ACHN (cell line): ENCODE results near the gene CHRM1.

Experiments used
- DNase-seq: peaks from one replicate; pipeline ENCODE4 v3.0.0-alpha.2; 2015
- in situ Hi-C: cut with HindIII; loops from 2 replicates; pipeline ENCODE4 v1.10.0; 2017; ENCODE audit warnings: low sequenced_read_pairs, low pct_ligation_motif_present, low pct_unique_long_range_greater_than_20kb

Gene CHRM1

DNA sequence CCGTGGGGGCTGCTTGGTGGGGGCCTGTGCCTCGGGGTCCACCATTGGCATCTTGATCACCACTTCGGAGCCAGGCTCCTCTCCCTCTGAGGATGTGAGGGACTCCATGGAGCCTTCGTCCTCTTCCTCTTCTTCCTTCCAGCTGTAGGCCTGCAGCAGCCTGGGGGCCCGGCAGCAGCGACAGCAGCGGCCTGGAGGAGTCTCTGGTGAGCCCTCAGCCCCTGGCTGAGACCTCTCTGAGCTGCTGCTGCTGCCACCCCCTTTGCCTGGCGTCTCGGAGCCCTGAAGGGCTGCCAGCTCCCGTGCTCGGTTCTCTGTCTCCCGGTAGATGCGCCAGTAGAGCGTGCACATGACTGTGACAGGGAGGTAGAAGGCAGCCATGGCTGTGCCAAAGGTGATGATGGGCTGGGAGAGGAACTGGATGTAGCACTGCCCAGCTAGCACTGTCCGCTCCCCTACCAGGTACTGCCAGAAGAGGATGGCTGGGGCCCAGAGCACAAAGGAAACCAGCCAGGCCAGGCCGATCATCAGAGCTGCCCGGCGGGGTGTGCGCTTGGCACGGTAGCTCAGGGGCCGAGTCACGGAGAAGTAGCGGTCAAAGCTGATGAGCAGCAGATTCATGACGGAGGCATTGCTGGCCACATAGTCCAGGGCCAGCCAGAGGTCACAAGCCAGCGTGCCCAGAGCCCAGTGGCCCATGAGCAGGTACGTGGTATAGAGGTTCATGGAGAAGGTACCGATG lies 10.9 kb downstream of the CHRM1 start:
- in situ Hi-C loops = no loop called here
- DNase-seq = no peak

DNA sequence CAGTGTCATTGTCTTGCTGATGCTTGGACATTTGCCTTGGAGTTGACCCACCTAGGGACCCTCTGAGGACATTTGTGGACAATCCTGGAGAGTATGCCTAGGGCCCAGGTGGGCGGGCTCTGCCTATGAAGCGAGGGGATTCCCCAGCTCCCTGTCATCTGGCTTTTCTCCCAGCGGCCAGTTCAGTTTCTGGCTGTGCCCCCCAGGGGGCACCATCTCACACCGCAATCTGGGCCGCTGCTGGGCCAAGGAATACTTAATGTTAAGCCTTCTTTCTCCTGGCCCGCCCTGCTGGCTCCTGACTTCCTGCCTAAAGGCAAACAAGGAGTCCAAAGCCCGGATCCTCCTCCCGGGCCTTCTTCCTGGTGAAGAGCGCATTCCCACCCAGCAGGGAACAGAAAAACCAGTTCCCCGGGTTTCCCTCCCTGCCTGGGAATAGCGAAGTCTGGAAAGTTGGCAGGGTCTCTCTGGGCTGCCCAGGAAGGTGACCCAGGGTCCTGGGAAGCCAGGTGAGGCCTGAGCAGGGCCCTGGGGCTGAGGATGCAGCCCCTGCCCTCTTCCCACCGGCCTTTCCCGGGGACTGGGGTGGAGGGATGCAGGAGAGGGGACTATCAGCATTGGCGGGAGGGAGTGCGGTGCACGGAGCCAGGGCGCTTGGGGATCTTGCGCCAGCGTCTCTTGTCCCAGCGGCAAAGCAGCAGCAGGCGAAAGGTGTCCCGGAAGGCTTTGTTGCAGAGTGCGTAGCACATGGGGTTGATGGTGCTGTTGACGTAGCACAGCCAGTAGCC lies 11.9 kb downstream of the CHRM1 start:
- DNase-seq = peak; percentile 58
- in situ Hi-C loops = no loop called here

DNA sequence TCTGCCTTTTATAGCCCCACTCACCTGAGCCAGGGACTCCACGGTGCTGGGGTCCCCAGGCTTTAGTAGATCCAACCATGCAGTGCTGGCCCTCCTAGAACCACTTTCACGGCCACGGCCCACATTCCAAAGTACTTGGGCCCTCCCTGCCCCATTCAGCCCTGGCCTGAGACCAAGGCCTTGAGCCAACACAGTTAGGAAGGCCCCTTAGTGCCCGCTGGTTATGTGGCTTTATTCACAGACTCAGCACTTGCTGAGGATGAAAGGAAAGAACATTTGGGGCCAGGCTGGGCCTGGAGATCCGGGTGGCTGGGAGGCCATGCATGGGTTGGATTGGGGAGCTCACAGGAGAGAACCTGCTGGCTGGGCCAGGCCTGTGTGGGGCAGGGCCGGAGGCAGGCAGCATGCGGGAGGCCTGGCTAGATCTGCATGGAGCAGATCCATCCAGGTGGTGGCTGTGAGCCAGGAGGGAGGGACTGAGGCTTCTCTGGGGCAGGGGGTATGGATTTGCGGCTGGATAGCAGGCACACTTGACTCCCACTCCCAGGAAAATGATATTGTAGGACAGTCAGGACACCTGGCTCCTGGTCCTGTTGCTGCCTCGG lies 12.6 kb downstream of the CHRM1 start:
- DNase-seq = no peak
- in situ Hi-C loops = no loop called here

DNA sequence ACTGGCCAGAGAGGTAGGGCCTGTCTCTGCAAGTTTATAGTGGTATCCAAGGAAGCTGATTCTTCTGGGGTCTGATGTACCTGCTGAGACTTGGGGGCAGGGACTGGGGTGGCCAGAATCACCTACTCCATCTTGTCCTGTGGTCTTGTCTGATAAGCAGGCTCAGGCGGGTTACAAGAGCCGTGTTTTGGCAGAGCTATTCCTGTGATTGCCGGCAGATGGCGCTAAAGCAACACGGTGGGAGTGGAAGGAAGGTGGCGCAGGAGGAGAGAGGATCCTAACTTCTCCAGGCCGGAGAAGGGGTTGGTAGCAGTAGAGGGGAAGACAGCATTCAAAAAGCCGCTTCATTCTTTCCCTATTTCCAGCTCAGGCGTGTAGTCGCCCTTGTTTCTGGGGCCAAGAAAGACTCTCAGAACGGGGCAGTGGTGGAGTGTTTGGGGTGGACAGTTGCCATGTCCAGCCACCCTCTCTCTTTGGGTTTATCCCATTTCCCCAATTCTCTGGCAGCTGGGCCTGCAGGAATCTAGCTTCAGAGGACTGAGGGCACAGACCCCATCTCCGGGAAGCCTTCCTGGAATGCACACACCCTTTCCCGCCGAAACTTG lies 15.1 kb downstream of the CHRM1 start:
- peak; percentile 79 for DNase-seq
- in situ Hi-C loops = no loop called here

DNA sequence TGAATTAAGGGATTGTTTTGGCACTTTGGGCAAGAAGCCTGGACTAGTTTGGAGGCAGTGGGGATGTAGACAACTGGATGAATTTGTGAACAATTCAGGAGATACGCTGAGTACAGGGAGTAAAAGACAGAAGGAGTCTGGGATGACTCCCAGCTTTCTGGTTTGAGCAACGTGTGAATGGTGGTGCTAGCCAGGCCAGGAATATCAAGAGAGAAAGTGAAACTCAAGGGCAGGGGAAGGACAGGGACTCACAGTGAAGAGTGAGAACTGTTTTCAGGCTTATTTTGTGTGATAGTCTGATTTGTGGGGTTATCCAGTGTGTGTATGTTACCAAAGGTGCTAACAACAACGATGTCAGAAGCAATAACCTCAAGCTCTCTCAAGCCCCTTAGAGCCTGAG lies 15.9 kb downstream of the CHRM1 start:
- DNase-seq = peak; percentile 11
- in situ Hi-C loops = no loop called here

DNA sequence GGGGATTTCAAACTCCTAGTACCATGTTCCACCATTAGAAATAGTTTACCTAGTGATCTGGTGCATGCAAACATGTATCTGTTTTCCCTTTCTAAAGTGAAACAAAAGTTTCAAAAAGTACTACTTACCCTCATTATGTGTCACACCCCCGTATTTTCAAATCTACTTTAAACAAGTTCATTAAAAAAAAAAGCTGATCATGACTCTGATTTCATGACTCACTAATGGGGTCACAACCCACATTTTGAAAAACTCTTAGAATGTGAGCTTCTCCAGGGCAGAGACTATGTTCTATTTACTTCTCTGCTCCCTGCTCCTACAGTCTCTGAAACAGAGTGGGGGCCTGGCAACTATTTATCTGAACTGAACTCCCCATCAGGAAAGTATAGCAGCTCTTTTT lies 18.2 kb downstream of the CHRM1 start:
- in situ Hi-C loops = no loop called here
- no peak for DNase-seq

DNA sequence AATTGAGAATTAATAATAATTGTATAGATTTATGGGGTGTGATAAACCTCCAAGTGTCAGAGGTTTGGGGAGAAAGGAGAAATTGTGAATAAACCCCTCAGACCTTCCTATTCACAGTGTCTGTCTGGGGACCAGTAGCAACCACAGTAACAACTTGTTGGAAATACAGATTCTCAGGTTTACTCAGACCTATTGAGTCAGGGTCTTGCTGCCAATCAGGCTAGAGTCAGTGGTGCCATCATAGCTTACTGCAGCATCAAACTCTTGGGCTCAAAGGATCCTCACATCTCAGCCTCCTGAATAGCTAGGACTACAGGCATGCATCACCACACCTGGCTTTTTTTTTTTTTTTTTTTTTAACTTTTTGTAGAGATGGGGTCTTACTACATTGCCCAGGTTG lies 23.1 kb downstream of the CHRM1 start:
- in situ Hi-C loops = no loop called here
- no peak for DNase-seq

DNA sequence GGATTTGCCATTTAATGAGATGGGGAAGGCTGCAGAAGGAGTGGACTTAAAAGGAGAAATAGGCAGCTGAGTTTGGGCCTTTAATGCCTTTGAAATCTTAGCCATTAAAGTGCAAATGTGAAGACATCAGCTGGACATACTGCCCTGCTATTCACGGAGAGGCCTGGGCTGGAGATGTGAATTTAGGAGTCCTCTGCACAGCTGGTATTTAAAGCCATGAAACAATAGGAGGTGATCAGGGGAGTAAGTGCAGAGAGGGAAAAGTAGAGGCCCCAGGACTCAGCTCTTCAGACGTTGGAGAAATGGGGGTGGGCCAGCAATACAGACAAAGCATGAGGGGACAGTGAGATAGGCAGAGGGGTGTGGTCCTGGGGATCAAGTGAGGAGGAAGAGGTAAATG lies 23.9 kb downstream of the CHRM1 start:
- in situ Hi-C loops = no loop called here

DNA sequence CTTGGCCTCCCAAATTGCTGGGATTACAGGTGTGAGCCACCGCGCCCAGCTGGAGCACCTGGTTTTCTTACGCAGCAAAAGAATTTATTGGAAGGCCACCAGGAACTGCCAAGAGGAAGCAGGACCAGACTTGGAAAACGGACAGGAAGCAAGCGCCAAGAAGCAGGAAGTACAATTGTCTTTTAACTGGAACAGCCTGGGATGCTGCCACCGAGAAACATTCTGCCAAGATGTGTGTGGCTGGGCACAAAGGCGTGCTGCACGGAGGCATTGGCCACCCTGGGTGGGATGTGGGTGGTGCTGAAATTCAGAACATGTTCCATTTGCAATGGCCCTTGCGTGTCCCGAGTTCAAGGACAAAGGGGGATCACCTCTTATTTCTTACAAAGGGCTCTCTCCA lies 25.1 kb downstream of the CHRM1 start:
- in situ Hi-C loops = no loop called here
- DNase-seq = no peak

More for the DNA sequence above, 23.9 kb downstream of the CHRM1 start:
- DNase-seq = no peak

DNA sequence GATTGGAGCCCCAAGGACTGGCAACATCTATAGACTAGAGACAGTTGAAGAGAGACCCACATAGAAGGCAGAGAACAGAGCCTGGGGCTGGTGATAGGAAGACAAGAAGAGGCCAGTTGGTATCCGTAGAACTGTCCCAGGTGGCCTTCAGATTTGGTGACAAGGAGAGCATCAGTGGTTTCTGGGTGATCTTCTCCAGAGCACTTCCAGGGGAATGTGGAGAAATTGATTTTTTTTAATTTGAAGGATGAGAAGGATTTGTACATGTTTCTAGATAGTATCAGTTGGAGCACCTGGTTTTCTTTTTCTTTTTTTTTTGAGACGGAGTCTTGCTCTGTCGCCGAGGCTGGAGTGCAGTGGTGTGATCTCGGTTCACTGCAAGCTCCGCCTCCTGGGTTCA lies 25.7 kb downstream of the CHRM1 start:
- in situ Hi-C loops = no loop called here
- DNase-seq = no peak

DNA sequence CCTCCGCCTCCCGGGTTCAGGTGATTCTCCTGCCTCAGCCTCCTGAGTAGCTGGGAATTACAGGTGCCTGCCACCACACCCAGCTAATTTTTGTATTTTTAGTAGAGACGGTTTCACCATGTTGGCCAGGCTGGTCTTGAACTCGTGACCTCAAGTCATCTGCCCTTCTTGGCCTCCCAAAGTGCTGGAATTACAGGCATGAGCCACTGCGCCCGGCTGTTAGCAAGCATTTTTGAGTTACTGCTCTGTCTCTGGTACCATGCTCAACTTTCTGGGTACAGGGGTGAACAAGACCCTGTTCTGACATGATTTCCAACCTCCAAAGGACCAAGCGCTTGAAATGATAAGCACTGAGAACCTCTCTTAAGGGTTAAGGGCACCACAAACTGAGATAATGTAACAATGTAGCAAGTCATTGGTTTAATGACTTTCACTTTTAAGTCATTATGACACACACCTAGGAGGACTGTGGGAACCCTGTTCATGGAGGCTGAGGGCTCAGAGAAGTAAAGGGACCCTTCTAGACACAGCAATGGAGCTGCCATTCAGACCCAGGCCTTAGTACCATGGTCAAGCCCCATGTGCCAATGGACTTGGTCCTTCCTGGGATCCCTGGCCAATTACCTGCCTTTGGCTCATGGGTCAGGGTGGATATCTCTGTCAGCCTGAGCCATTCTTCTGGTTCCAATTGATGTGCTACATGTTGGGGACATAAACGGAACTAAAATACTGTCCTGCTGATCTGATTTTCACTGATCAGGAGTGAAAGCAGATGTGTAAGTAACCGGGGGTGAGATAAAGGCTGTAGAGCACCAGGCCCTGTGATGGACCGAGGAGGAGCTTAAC lies 28.9 kb downstream of the CHRM1 start:
- in situ Hi-C loops = no loop called here
- DNase-seq = no peak

DNA sequence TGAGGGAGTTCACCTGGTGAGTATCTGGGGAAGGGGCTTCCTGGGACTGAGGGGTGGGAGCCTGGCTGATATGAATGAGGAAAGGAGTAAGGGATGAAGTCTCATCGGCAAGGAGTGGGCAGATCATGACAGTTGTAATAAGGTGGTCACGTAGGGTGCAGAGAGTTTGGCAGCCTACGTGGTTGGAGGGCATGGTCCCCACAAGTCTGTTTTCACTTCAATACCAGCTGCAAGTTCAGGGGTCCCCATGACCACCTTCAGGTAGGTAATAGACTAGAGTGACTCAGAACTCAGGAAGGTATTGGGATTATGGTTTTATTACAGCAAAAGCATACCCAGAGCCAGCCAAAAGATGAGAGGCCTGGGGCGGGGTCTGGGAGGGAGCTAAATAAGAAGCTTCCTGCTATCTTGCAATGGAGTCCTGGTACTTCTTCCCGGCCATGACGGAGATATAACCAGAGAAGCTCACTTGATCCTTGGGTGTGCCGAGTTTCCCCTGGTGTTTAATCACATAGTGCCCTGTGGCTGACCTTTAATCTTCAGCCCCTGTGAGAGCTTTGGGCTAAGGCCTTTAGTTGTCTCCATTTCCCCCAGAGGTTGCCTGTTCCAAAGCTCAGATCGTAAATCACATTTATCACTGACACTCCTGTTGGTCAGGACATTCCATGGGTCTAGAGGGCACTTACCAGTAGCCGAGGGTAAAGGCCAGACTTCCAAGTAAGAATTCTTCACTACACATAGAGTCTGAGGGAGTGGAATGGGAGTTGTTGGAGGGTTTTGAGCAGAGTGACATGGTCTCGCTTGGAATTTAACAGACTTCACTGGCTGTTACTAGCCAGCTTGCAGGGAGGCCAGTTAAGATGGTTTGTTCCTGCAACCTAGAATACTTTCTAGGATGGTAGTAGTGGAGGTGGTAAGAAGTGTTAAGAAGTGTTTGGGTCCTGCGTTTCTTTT lies 31.4 kb downstream of the CHRM1 start:
- DNase-seq = peak; percentile 35
- in situ Hi-C loops = no loop called here

DNA sequence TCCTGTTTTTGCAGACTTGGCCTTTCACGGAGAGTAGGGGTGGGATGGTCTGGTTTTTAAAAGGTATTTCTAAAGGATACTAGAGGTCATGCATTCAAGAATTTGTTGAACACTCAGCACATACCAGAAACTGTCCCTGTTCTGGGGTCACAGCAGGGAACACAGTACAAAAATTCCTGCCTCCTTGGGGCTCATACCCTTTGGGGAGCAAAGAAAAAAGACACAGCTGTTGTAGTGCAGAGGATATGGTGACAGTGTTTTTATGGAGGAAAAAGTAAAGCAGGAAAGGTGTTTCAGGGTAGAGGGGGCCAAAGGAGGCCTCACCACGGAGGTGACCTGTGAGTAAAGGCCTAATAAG lies 32.1 kb downstream of the CHRM1 start:
- no peak for DNase-seq
- in situ Hi-C loops = no loop called here

DNA sequence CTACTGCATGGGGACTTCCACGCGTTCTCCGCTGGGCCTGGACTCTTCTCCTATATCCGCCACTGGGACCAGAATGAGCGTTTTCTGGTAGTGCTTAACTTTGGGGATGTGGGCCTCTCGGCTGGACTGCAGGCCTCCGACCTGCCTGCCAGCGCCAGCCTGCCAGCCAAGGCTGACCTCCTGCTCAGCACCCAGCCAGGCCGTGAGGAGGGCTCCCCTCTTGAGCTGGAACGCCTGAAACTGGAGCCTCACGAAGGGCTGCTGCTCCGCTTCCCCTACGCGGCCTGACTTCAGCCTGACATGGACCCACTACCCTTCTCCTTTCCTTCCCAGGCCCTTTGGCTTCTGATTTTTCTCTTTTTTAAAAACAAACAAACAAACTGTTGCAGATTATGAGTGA lies 32.8 kb downstream of the CHRM1 start:
- in situ Hi-C loops = no loop called here
- no peak for DNase-seq

DNA sequence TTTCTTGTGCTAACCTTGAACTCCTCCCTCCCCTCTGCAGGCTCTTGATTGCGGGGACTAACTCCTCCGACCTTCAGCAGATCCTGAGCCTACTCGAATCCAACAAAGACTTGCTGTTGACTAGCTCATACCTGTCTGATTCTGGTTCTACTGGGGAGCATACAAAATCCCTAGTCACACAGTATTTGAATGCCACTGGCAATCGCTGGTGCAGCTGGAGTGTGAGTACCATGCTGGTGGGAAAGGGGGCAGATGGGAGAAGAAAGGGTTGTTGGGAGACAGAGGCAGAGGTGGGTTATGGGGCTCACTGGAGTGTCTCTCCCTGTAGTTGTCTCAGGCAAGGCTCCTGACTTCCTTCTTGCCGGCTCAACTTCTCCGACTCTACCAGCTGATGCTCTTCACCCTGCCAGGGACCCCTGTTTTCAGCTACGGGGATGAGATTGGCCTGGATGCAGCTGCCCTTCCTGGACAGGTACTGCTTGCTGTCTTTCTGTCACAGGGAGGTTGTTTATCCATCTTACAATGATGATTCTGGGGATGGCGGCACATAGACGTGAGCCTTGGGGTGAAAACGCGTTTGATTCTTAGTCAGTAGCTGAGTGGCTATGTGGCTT lies 35.9 kb downstream of the CHRM1 start:
- DNase-seq = no peak
- in situ Hi-C loops = no loop called here

DNA sequence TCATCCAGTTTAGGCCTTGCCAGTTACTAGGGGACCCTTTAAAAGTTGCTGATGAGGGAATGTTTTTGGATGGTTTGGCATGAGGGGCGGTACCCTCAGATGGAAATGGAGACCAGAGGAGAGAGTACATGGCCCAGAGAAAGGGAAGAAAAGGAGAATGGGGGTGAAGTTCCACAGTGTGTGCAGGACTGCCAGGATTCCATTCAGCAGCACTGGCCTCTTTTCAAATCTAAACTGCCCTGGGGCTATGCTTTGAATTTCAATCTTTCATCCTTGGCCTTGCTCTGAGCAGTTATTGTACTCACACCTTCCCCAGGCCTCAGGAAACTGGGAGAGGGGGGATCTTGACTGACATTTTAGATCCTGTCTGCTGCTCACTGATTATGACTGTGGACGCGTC lies 37.5 kb downstream of the CHRM1 start:
- no peak for DNase-seq
- in situ Hi-C loops = no loop called here

DNA sequence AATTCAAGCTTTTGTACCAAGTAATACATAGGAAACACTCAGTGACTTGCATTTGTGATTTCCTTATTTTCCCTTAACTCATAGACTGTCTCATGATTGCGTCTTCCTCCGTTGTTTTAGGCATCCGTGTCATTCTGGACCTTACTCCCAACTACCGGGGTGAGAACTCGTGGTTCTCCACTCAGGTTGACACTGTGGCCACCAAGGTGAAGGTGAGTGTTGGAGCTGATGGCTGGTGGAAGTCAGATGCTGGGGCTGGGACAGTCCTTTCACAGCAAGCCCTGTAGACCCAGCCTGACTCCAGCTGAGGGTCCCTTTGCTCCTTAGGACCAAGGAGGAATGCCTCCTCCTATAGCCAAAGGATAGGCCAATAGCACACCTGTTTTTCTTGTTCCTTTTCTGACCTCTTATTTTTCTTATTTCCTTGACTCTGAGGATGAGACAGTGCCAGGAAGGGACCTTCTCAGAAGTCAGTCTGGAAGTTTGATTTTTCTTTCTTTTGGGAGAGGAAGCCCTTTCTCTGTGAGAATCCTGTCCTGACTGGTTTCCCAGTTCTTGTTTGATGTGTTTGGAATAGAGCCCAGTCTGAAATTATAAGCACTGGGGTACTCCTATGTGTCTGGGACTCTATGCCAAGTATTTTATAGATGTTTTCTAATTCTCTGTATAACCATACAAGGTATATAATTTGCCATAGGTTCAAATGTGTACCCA lies 38.2 kb downstream of the CHRM1 start:
- DNase-seq = no peak
- in situ Hi-C loops = no loop called here
